ENCODE measurements around the gene GNG2.

GRCh38 chr14:52006361-52006760 is 145.9 kb downstream of the GNG2 start:
- TF ChIP-seq, protein P1, sequence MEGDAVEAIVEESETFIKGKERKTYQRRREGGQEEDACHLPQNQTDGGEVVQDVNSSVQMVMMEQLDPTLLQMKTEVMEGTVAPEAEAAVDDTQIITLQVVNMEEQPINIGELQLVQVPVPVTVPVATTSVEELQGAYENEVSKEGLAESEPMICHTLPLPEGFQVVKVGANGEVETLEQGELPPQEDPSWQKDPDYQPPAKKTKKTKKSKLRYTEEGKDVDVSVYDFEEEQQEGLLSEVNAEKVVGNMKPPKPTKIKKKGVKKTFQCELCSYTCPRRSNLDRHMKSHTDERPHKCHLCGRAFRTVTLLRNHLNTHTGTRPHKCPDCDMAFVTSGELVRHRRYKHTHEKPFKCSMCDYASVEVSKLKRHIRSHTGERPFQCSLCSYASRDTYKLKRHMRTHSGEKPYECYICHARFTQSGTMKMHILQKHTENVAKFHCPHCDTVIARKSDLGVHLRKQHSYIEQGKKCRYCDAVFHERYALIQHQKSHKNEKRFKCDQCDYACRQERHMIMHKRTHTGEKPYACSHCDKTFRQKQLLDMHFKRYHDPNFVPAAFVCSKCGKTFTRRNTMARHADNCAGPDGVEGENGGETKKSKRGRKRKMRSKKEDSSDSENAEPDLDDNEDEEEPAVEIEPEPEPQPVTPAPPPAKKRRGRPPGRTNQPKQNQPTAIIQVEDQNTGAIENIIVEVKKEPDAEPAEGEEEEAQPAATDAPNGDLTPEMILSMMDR (conservative IDR thresholded peaks at IDR 0.05; ENCODE audit: low read depth, low read length), result no peak
- no peak for TF ChIP-seq EZH2 (IDR thresholded peaks at IDR 0.05; ENCODE audit: borderline replicate concordance, low read depth, low read length, poor library complexity, severe bottlenecking)
